ENCODE measurements around the gene STAT3.
"Not testable (repeated sequence)": the region's sequence is repeated elsewhere in the genome, so short reads cannot be mapped to it uniquely, and the experiment has no call there.

The STAT3 gene

DNA sequence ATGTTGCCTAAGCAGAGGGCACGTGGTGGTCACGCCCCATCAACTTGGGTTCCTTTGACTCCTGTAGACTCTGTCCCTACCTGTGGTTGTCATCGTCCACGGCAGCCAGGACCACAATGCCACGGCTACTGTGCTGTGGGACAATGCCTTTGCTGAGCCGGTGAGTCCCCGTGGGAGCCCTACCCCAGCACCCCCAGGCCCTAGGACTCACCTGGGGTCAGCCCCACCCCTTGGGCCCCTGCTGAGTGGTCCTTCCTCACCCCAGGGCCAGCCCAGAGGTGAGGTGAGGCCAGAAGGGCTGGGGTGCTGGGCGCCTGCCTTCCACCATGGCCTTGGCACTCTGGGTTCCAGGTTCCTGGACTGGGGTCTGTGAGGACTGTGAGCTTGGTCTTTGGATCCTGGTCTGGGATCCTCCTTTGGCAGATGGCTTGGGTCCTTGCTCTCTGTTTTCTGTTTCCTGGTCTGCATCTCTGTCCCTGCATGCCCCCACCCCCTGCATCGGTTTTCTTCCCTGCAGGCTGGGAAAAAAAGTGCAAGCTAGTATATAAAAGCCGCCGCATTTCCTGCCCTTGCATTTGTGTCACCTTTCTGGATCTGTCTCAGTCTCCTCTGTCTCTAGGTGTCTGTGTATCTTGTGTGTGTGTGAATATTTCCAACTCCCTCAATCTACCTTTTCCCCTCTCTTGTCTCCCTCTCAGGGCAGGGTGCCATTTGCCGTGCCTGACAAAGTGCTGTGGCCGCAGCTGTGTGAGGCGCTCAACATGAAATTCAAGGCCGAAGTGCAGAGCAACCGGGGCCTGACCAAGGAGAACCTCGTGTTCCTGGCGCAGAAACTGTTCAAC, 82.5 kb downstream of the STAT3 start:
- in situ Hi-C loops (cut with MboI; ENCODE audit: low sequenced_read_pairs): no loop called here

- in situ Hi-C loops (cut with MboI; ENCODE audit: low sequenced_read_pairs): not testable (repeated sequence)
These were observed 83.3 kb downstream of the STAT3 start for GRCh38 chr17:42305031-42305330.

DNA sequence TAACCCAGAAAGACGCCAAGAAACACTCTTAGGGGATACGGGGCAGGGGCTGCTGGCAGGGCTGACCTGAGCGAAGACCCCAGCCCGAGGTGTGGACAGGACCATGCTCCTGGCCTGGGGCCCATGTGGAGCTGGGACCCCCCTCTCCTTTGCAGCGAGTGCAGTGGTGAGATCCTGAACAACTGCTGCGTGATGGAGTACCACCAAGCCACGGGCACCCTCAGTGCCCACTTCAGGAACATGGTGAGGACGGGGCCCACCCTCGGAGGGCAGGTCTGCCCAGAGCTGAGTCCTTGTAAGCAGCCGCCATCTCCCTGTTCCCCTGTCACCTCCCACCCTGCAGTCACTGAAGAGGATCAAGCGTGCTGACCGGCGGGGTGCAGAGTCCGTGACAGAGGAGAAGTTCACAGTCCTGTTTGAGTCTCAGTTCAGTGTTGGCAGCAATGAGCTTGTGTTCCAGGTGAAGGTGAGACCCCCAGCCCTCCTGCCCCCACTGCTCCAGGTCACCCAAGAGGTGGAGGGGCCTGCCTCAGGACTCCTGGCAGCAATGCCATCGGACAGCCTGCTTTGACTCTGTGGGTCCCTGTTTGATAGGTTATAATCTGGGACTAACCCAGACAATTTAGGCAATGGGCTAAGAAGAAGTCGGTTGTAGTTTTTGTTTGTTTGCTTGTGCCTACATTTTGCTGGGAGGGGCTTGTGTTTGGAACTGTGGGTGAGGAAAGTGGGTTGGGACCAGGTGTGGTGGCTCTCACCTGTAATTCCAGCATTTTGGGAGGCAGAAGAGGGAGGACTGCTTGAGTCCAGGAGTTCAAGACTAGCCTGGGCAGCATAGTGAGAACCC, 83.8 kb downstream of the STAT3 start:
- in situ Hi-C loops (cut with MboI; ENCODE audit: low sequenced_read_pairs): no loop called here

- in situ Hi-C loops (cut with MboI; ENCODE audit: low sequenced_read_pairs): no loop called here
These were observed 84.5 kb downstream of the STAT3 start for GRCh38 chr17:42303694-42304093.

DNA sequence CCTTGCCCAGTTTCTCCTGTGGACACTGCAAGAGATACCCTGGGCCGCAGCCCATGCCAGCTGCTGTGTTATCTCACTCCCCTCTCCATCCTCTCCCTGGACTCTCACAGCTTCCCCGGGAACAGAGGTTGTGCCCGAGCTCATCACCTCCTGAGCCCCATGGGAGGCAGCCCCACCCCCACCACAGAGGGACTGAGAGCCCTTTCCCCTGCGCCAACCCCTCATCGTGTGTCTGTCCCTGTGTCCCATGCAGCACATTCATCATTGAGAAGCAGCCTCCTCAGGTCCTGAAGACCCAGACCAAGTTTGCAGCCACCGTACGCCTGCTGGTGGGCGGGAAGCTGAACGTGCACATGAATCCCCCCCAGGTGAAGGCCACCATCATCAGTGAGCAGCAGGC, 87.2 kb downstream of the STAT3 start:
- in situ Hi-C loops (cut with MboI; ENCODE audit: low sequenced_read_pairs): no loop called here

- in situ Hi-C loops (cut with MboI; ENCODE audit: low sequenced_read_pairs): not testable (repeated sequence)
These were observed 88.3 kb downstream of the STAT3 start for GRCh38 chr17:42299913-42300312.

GRCh38 chr17:42299361-42299760, 88.9 kb downstream of the STAT3 start:
- in situ Hi-C loops (cut with MboI; ENCODE audit: low sequenced_read_pairs): not testable (repeated sequence)

GRCh38 chr17:42297775-42298174, 90.5 kb downstream of the STAT3 start:
- in situ Hi-C loops (cut with MboI; ENCODE audit: low sequenced_read_pairs): not testable (repeated sequence)

DNA sequence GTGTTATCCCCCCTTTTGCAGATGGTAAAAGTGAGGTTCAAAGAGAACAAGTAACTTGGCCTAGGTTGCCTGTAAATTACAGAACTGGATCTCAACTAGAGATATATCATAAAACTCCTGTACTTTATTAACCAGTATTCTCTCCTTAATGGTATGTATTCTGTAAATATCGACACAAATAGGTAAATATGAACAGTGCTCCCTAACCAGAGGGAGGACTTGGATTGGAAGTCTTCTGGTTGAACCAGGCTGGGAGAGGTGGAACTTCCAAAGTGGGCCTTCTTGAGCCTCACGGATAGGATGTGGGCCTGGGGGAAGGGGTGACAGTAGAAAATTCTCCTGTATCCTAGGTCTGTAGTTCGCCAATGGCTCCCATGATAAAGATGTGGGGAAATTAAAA, 92.2 kb downstream of the STAT3 start:
- in situ Hi-C loops (cut with MboI; ENCODE audit: low sequenced_read_pairs): no loop called here

- in situ Hi-C loops (cut with MboI; ENCODE audit: low sequenced_read_pairs): no loop called here
These were observed 93.5 kb downstream of the STAT3 start for GRCh38 chr17:42294469-42295398.

- in situ Hi-C loops (cut with MboI; ENCODE audit: low sequenced_read_pairs): no loop called here
These were observed 97.1 kb downstream of the STAT3 start for GRCh38 chr17:42291129-42291528.

DNA sequence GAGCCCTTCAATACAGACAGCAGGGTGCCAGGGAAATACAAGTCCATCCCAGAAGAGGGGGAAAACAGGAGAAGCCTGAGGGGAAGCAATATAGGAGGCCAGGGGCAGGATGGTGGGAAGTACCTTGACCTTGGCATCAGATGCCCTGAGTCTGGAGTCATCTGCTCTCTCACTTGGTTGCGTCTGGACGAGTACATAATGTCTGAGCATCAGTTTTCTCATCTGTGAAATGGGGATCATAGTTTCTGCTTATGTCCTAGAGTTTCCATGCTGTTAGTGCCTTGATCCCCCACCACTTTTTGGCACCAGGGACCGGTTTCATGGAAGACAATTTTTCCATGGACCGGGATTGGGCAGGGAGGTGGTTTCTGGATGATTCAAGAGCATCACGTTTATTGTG, 97.7 kb downstream of the STAT3 start:
- in situ Hi-C loops (cut with MboI; ENCODE audit: low sequenced_read_pairs): no loop called here

DNA sequence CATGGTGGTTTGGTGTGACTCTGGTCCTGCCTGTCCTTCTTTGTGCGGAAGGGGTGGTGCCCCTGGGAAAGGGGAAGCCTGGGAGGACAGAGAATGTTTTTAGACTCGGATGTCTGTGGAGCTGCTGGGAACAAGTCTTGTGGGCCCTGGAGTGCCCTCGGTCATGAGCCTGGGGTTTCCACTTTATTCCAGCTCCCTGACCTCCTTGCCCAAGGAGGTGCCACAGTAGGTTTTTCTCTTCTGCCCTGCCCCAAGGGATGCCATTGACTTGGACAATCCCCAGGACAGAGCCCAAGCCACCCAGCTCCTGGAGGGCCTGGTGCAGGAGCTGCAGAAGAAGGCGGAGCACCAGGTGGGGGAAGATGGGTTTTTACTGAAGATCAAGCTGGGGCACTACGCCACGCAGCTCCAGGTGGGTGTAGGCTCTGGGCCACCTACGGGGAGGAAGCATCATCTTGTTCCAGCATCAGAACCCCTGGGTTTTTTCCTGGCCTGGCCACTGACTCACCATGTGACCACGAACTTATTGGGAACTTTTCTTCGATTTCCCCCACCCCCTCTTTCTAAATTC, 98.5 kb downstream of the STAT3 start:
- in situ Hi-C loops (cut with MboI; ENCODE audit: low sequenced_read_pairs): no loop called here

DNA sequence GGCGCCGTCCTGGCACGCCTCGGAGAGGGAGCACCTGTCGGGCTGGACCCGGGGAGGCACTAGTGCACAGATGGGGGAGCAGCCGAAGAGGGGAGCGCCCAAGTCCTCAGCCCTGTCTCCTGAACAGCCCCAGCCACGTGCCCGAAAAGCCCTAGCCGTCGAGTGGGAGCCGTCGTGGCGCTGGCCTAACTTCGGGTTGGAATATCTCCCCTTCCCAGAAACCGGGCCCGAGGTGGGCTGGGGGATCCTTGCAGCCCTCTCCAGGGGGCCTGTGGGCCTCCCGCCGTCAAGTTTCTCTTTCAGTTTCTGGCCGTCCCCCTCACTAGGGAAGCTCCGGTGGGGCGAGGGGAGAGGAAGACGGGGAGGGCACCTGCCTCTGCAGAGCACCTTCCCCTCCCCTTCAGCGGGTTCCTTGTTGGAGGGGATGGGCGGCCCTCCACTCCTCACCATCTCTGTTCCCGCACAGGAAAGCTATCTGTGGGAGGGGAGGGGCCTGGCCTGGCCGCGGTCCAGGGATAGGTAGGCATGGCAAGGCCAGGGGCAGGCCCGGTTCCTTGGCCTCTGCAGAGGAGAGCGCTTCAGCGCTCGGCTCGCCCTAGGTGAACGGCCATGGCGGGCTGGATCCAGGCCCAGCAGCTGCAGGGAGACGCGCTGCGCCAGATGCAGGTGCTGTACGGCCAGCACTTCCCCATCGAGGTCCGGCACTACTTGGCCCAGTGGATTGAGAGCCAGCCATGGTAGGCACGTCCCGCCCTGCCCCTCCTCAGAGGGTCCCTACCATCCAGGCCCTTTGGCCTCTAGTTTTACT, 99.2 kb downstream of the STAT3 start:
- in situ Hi-C loops (cut with MboI; ENCODE audit: low sequenced_read_pairs): no loop called here

- in situ Hi-C loops (cut with MboI; ENCODE audit: low sequenced_read_pairs): no loop called here
These were observed 100.1 kb downstream of the STAT3 start, which contains the start of gene STAT5A for GRCh38 chr17:42287977-42288802. Gene STAT5A, plus strand, starts transcription at chr17:42288498. Its CDS starts 914 bp downstream, at chr17:42289412.

GRCh38 chr17:42287305-42287976, 100.8 kb downstream of the STAT3 start:
- in situ Hi-C loops (cut with MboI; ENCODE audit: low sequenced_read_pairs): no loop called here

DNA sequence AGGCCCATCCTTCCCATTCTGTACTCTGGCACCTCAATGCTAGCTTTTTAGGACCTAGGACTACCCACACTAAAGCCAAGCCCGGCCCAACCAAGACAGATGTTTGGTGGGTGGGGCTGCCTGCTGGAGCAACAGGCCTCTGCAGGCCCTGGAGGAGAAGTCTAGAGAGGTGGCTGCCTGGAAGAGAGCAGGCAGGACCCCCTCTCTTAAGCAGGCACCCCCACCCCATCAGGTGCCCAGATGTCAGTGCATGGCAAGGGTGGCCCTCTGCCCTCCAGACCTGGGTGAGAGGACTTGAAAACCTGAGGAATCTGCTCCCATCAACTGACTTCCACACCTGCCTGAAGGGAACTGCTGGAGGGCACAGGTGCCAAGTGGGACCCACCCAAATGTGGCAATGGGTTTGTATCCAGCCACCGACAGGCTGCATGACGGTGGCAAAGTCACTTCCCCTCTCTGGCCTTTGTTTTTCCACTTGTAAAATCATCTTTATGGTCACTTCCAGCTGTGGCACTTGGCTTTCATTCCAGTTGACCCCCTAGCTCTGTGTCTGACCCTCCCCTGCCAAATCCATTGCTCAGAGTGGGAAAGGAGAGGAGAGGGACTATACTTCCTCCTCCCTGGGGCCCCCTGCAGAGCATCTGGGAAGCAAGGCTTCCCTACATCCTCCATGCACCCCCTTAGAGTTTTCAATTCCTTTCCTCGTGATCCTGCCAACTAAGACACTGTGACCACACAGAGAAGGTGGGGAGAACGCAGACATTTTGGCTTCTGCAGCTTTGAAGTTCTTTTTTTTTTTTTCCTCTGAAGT, 101.6 kb downstream of the STAT3 start:
- in situ Hi-C loops (cut with MboI; ENCODE audit: low sequenced_read_pairs): no loop called here
